HepG2 (cell line): ENCODE data around the gene PHACTR1.

Experiments
- CBFB ChIP-seq: sonication (generic); formaldehyde crosslinking; IDR thresholded peaks from 2 replicates; pipeline ENCODE4 v1.4.0; 2020; ENCODE audit warnings: missing genetic modification reagents
- CENPT ChIP-seq: sonication (generic); formaldehyde crosslinking; IDR thresholded peaks from 2 replicates; pipeline ENCODE4 v1.8.0; 2022; ENCODE audit warnings: low read depth, mild to moderate bottlenecking, moderate library complexity, missing genetic modification reagents
- CTCF ChIP-seq: sonication (generic); formaldehyde crosslinking; IDR thresholded peaks from 2 replicates; pipeline ENCODE4 v1.5.0; 2020; ENCODE audit warnings: mild to moderate bottlenecking, missing genetic modification reagents, moderate library complexity
- EP300 ChIP-seq, 3 experiments: sonication (generic) in 1 of 3; formaldehyde crosslinking in 1 of 3; IDR thresholded peaks; 2 replicates each; pipeline versions ENCODE4 v1.5.1 to v1.6.1; 2011 to 2020; ENCODE audit warnings: low read depth in 2 of 3, low read length in 2 of 3, borderline replicate concordance in 1 of 3, improper control_type of control experiment in 1 of 3, mild to moderate bottlenecking in 1 of 3, missing genetic modification reagents in 1 of 3, moderate library complexity in 1 of 3
- GABPA ChIP-seq, 2 experiments: IDR thresholded peaks; 2 replicates each; pipeline ENCODE4 v1.6.1; 2011 to 2016; ENCODE audit warnings: low read depth in 2 of 2, low read length in 1 of 2, missing biosample characterization in 1 of 2, missing genetic modification characterization in 1 of 2
- JDP2 ChIP-seq: sonication (generic); formaldehyde crosslinking; IDR thresholded peaks from 2 replicates; pipeline ENCODE4 v1.8.1; 2022; ENCODE audit warnings: missing genetic modification reagents, borderline replicate concordance
- MAX ChIP-seq: IDR thresholded peaks from 2 replicates; pipeline ENCODE4 v1.6.1; 2012; ENCODE audit warnings: inconsistent platforms
- PBX3 ChIP-seq: sonication (generic); formaldehyde crosslinking; IDR thresholded peaks from 2 replicates; pipeline ENCODE4 v1.8.1; 2023; ENCODE audit warnings: missing genetic modification reagents, inconsistent platforms, borderline replicate concordance
- RFX5 ChIP-seq: IDR thresholded peaks from 2 replicates; pipeline ENCODE4 v1.6.1; 2011; ENCODE audit warnings: low read depth, low read length, improper control_type of control experiment
- SOX6 ChIP-seq, 2 experiments: fragments of 450-650 bp in 1 of 2; sonication (generic) in 1 of 2; formaldehyde crosslinking in 1 of 2; IDR thresholded peaks; 2 replicates each; pipeline versions ENCODE4 v1.4.0 to v1.6.1; 2017 to 2020; ENCODE audit warnings: antibody characterized with exemption in 1 of 2, mild to moderate bottlenecking in 1 of 2, missing genetic modification reagents in 1 of 2
- ZBTB49 ChIP-seq: sonication (generic); formaldehyde crosslinking; IDR thresholded peaks from 2 replicates; pipeline ENCODE4 v1.4.0; 2020; ENCODE audit warnings: missing genetic modification reagents, borderline replicate concordance
- ZNF83 ChIP-seq: sonication (generic); formaldehyde crosslinking; IDR thresholded peaks from 2 replicates; pipeline ENCODE4 v1.4.0; 2020; ENCODE audit warnings: missing genetic modification reagents, mild to moderate bottlenecking, borderline replicate concordance

- TF ChIP-seq MAX (no peak), SOX6 (IDR thresholded peaks at IDR 0.05) (no peak), SOX6 (CRISPR knock-in tag; IDR thresholded peaks at IDR 0.05) (no peak), GABPA (IDR thresholded peaks at IDR 0.05; ENCODE audit: low read depth, low read length) (no peak), GABPA (CRISPR knock-in tag; IDR thresholded peaks at IDR 0.05; ENCODE audit: low read depth) (no peak), CENPT (no peak), CBFB (CRISPR knock-in tag) (no peak), ZNF83 (CRISPR knock-in tag) (no peak), CTCF (CRISPR knock-in tag) (no peak), ZBTB49 (CRISPR knock-in tag) (no peak), JDP2 (CRISPR knock-in tag) (no peak), EP300 (IDR thresholded peaks at IDR 0.05; ENCODE audit: low read depth in 2 of 2, low read length in 2 of 2) (no peak), EP300 (CRISPR knock-in tag; IDR thresholded peaks at IDR 0.05; ENCODE audit: borderline replicate concordance) (no peak), PBX3 (CRISPR knock-in tag) (no peak), RFX5 (no peak)
Observed at GRCh38 chr6:13068586-13069210, 352.1 kb downstream of the PHACTR1 start.
